Mesendoderm (in vitro differentiated cells): ENCODE measurements around the gene NCK2.
A peak's percentile ranks its signal among the peaks of the same experiment; 100 is the strongest.

ENCODE experiments used
- DNase-seq: peaks from one replicate; pipeline ENCODE4 v3.0.0; 2013
- H2AK5ac ChIP-seq: 2 replicates; pipeline ENCODE4 v1.6.1; 2013; ENCODE audit warnings: low read length, inconsistent platforms
- H2BK120ac ChIP-seq: 2 replicates; pipeline ENCODE4 v1.6.1; 2013; ENCODE audit warnings: low read depth, mild to moderate bottlenecking, low read length, moderate library complexity, mixed read lengths
- H2BK15ac ChIP-seq: replicated peaks from 2 replicates; pipeline ENCODE4 v1.6.1; 2013; ENCODE audit warnings: low read depth, mild to moderate bottlenecking, moderate library complexity
- H2BK5ac ChIP-seq: 2 replicates; pipeline ENCODE4 v1.6.1; 2013; ENCODE audit warnings: low read length, inconsistent platforms
- H3K18ac ChIP-seq: 2 replicates; pipeline ENCODE4 v1.6.1; 2013; ENCODE audit warnings: mild to moderate bottlenecking, low read length, mixed read lengths
- H3K23ac ChIP-seq: one replicate; pipeline ENCODE4 v1.6.1; 2013; ENCODE audit warnings: low read length
- H3K27ac ChIP-seq: 2 replicates; pipeline ENCODE4 v1.5.1; 2013; ENCODE audit warnings: low read depth, mild to moderate bottlenecking, inconsistent platforms, low read length, moderate library complexity
- H3K27me3 ChIP-seq: 2 replicates; pipeline ENCODE4 v1.6.1; 2013; ENCODE audit warnings: low read length, control low read depth, mild to moderate bottlenecking, inconsistent platforms; ENCODE audit not compliant: insufficient read depth, poor library complexity
- H3K36me3 ChIP-seq: 2 replicates; pipeline ENCODE4 v1.6.1; 2013; ENCODE audit warnings: low read length, inconsistent platforms; ENCODE audit not compliant: control insufficient read depth, insufficient read depth
- H3K4ac ChIP-seq: one replicate; pipeline ENCODE4 v1.6.1; 2013; ENCODE audit warnings: low read depth, mild to moderate bottlenecking, low read length, moderate library complexity
- H3K4me1 ChIP-seq: 2 replicates; pipeline ENCODE4 v1.6.1; 2013; ENCODE audit warnings: low read depth, low read length, inconsistent platforms; ENCODE audit not compliant: control insufficient read depth
- H3K4me2 ChIP-seq: 2 replicates; pipeline ENCODE4 v1.6.1; 2013; ENCODE audit warnings: low read length
- H3K4me3 ChIP-seq: 2 replicates; pipeline ENCODE4 v1.5.1; 2013; ENCODE audit warnings: mild to moderate bottlenecking, low read length
- H3K56ac ChIP-seq: one replicate; pipeline ENCODE4 v1.6.1; 2013; ENCODE audit warnings: low read length
- H3K79me1 ChIP-seq: 2 replicates; pipeline ENCODE4 v1.6.1; 2013; ENCODE audit warnings: low read length, inconsistent platforms
- H3K79me2 ChIP-seq: 2 replicates; pipeline ENCODE4 v1.6.1; 2013; ENCODE audit warnings: mild to moderate bottlenecking, low read length; ENCODE audit not compliant: control insufficient read depth, insufficient read depth
- H3K9ac ChIP-seq: 2 replicates; pipeline ENCODE4 v1.6.1; 2013; ENCODE audit warnings: low read length, inconsistent platforms
- H4K5ac ChIP-seq: one replicate; pipeline ENCODE4 v1.6.1; 2013; ENCODE audit warnings: low read length
- H4K8ac ChIP-seq: one replicate; pipeline ENCODE4 v1.6.1; 2013; ENCODE audit warnings: low read depth, mild to moderate bottlenecking, control low read depth, low read length, moderate library complexity
- WGBS: extraction: QIAGEN DNeasy Blood & Tissue Kit; methylation state at CpG from one replicate; pipeline ENCODE4 v1.1.7; 2013; ENCODE audit warnings: low lambda C conversion rate, missing lambda C conversion rate; ENCODE audit not compliant: insufficient coverage; ENCODE audit errors: extremely low coverage; 5-methylcytosine and 5-hydroxymethylcytosine counted together

The NCK2 gene

DNA sequence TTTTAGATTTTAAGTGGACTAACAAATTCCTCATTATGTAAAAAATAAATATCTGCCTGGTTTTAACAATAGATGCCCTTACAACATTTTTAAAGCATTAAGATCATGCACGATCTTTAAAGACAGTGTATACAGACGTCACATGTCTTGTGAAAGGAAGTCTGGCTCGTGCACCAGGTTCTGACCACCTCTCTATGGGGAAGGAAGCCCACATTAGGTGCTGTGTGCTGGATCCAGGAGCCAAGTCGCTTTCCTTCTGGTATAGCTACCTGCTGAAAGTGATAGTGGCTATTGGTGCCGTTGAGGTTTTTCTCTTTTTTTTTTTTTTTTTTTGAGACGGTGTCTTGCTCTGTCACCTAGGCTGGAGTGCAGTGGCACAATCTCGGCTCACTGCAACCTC lies 116.5 kb downstream of the NCK2 start:
- Histone ChIP-seq H2BK120ac (no peak overlapping the region), H3K23ac (no peak overlapping the region), H3K56ac (no peak overlapping the region), H2BK5ac (no peak overlapping the region), H3K79me1 (peaks cover 30% of the 10 kb centered on the region), H3K27me3 (no peaks in the 10 kb centered on the region), H2BK15ac (no peak overlapping the region), H3K4me3 (no peak overlapping the region), H3K18ac (no peak overlapping the region), H3K27ac (no peak overlapping the region), H3K9ac (no peak overlapping the region), H3K4me1 (no peaks in the 10 kb centered on the region), H4K8ac (no peak overlapping the region), H3K4me2 (no peak overlapping the region), H4K5ac (no peak overlapping the region), H3K79me2 (peaks cover 7% of the 10 kb centered on the region), H3K4ac (no peak overlapping the region), H3K36me3 (no peaks in the 10 kb centered on the region), H2AK5ac (no peak overlapping the region)
- no peak for DNase-seq
- no CpG with 5 or more reads among the region's 7 CpGs for WGBS

- Histone ChIP-seq H3K36me3 (no peaks in the 10 kb centered on the region), H3K79me2 (peaks cover 12% of the 10 kb centered on the region), H3K27ac (no peak overlapping the region), H3K56ac (no peak overlapping the region), H4K5ac (no peak overlapping the region), H3K27me3 (no peaks in the 10 kb centered on the region), H2BK120ac (no peak overlapping the region), H2BK5ac (no peak overlapping the region), H3K4ac (no peak overlapping the region), H3K79me1 (peaks cover 34% of the 10 kb centered on the region), H3K4me2 (no peak overlapping the region), H3K18ac (no peak overlapping the region), H3K23ac (no peak overlapping the region), H4K8ac (no peak overlapping the region), H3K4me3 (no peak overlapping the region), H2BK15ac (no peak overlapping the region), H3K4me1 (no peaks in the 10 kb centered on the region), H3K9ac (no peak overlapping the region), H2AK5ac (no peak overlapping the region)
- DNase-seq = no peak
- WGBS = no CpG with 5 or more reads among the region's 5 CpGs
These were observed 118.1 kb downstream of the NCK2 start for GRCh38 chr2:105862843-105863242.

- Histone ChIP-seq H3K36me3 (no peaks in the 10 kb centered on the region), H3K4me3 (no peak overlapping the region), H3K27ac (no peak overlapping the region), H2AK5ac (no peak overlapping the region), H3K79me1 (peaks cover 38% of the 10 kb centered on the region), H3K4me2 (no peak overlapping the region), H3K4ac (no peak overlapping the region), H3K79me2 (peaks cover 22% of the 10 kb centered on the region), H2BK15ac (no peak overlapping the region), H2BK120ac (no peak overlapping the region), H3K9ac (no peak overlapping the region), H4K5ac (no peak overlapping the region), H2BK5ac (no peak overlapping the region), H3K4me1 (no peaks in the 10 kb centered on the region), H3K18ac (no peak overlapping the region), H3K56ac (no peak overlapping the region), H4K8ac (no peak overlapping the region), H3K23ac (no peak overlapping the region), H3K27me3 (no peaks in the 10 kb centered on the region)
- WGBS = no CpG with 5 or more reads among the region's 6 CpGs
- DNase-seq = no peak
These were observed 119.5 kb downstream of the NCK2 start for GRCh38 chr2:105864262-105864661.

DNA sequence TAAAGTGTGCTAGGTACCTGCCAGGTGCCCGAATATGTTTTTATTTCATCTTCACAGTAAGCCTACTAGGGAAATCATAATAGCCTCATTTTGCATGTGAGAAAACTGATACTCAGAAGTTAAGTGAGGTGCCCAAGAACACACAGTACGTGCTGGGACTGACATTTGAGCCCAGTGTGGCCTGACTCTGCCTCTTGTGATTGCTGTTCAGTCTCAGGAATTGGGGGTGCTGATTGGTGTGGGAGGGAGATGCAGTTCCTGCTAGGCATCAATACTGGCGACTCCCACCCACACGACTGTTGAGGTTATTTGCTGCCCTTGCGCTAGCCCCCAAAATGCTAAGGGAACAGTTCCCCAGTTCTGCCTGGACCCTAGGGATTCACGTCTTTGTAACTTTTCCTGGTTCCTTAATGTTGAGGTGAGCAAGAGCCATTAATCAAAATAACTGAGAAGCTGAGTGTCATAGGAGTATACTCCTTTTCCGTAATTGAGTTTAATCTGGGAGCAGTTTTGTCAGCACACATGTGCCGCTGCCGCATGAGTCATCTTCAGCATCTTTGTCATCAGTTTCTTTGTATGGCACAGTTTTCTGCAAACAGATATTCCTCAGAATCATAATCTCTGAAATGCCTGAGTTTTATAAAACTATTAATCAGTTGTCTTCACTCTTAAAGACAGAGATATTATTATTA lies 120.7 kb downstream of the NCK2 start:
- no peak overlapping the region for H2AK5ac ChIP-seq
- no peaks in the 10 kb centered on the region for H3K27me3 ChIP-seq
- H3K79me1 ChIP-seq = peaks cover 40% of the 10 kb centered on the region
- H3K36me3 ChIP-seq = no peaks in the 10 kb centered on the region
- H2BK120ac ChIP-seq = no peak overlapping the region
- DNase-seq = no peak
- no peak overlapping the region for H3K4ac ChIP-seq
- H3K56ac ChIP-seq = peak overlapping the region; percentile 47
- no peak overlapping the region for H3K27ac ChIP-seq
- peak overlapping the region; percentile 48 for H3K23ac ChIP-seq
- no peak overlapping the region for H4K5ac ChIP-seq
- peaks cover 28% of the 10 kb centered on the region for H3K79me2 ChIP-seq
- WGBS = no CpG with 5 or more reads among the region's 9 CpGs
- no peak overlapping the region for H3K4me2 ChIP-seq
- H3K4me1 ChIP-seq = no peaks in the 10 kb centered on the region
- H3K18ac ChIP-seq = no peak overlapping the region
- H4K8ac ChIP-seq = no peak overlapping the region
- H3K4me3 ChIP-seq = no peak overlapping the region
- H2BK15ac ChIP-seq = no peak overlapping the region
- H3K9ac ChIP-seq = no peak overlapping the region
- H2BK5ac ChIP-seq = no peak overlapping the region

DNA sequence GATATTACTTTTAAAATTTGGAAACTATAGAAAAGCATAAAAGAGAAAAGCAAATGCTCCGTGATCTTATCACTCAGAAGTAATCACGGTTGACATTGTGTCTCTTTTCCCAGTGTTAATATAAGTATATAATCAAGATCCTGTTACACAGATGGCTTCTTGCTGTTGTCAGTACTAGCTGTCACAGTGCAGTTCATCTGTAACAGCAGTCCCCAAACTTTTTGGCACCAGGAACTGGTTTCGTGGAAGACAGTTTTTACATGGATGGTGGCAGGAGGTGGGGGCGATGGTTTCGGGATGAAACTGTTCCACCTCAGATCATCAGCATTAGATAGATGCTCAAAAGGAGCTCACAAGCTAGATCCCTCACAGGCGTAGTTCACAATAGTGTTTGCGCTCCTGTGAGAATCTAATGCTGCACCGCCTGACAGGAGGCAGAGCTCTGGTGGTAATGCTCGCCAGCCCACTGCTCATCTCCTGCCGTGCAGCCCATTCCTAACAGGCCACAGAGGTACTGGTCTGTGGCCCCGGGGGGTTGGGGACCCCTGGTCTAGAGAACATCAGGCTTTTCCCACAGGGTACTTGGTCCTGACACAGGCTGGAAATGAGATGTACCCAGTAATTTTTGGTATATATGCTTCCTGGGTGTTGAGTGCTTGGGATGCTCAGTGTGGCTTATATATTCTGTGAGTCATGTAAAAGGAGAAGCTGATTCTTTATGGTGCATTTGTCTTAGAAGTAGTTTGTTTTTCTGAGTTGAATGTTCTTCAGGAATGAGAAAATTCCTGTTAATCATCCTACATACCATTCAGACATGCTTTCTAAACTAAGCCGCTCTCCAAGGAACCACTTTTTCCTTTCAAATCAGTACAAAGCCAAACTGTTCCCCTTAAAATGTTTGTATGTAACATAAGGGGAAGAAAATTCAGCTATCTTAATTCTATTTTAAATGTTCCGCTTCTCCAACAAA lies 121.8 kb downstream of the NCK2 start:
- H3K4me1 ChIP-seq = no peaks in the 10 kb centered on the region
- H3K9ac ChIP-seq = no peak overlapping the region
- no peaks in the 10 kb centered on the region for H3K27me3 ChIP-seq
- H3K79me2 ChIP-seq = peaks cover 26% of the 10 kb centered on the region
- peaks cover 42% of the 10 kb centered on the region for H3K79me1 ChIP-seq
- DNase-seq = no peak
- no peak overlapping the region for H2BK5ac ChIP-seq
- no peak overlapping the region for H2BK120ac ChIP-seq
- no peak overlapping the region for H4K8ac ChIP-seq
- H3K18ac ChIP-seq = no peak overlapping the region
- no peak overlapping the region for H3K4me3 ChIP-seq
- no peak overlapping the region for H3K23ac ChIP-seq
- H2AK5ac ChIP-seq = no peak overlapping the region
- H4K5ac ChIP-seq = no peak overlapping the region
- no peak overlapping the region for H3K4me2 ChIP-seq
- H3K27ac ChIP-seq = no peak overlapping the region
- no peaks in the 10 kb centered on the region for H3K36me3 ChIP-seq
- H2BK15ac ChIP-seq = no peak overlapping the region
- H3K56ac ChIP-seq = no peak overlapping the region
- no CpG with 5 or more reads among the region's 13 CpGs for WGBS
- no peak overlapping the region for H3K4ac ChIP-seq
